ENCODE data around the gene CCDC27. TPM values are rescaled to one million over a fixed set of nuclear protein-coding genes. Genes with fewer than 3 reads are reported as not detected.

CCDC27 gene
- total and polyA plus RNA-seq, 10 donors, result not detected

GRCh38 chr1:3763351-3764125, 11.3 kb downstream of the CCDC27 start:
- no peak for DNase-seq
- H3K27me3 ChIP-seq (replicated peaks in 1 of 7), result peaks cover 0 to 58% (median 4%) of the 10 kb centered on the region in 7 donors
- no peaks in the 10 kb centered on the region for H3K4me1 ChIP-seq
- H3K36me3 ChIP-seq, result no peaks in the 10 kb centered on the region
- intact Hi-C loops (cut with DNase I; ENCODE audit: low total_unique reads), result no loop called here
- H3K9me3 ChIP-seq, result peaks cover 0 to 11% (median 2%) of the 10 kb centered on the region in 8 donors
- WGBS, 5 donors, result 80 to 89% (median 85%) methylated on average over 24 to 31 of the region's 31 CpGs
- no peak overlapping the region for H3K4me3 ChIP-seq
- TF ChIP-seq CTCF (IDR thresholded peaks at IDR 0.05 in 8 of 11, conservative IDR thresholded peaks at IDR 0.05 in 3 of 11), result no peak
- TF ChIP-seq POLR2AphosphoS5 (IDR thresholded peaks at IDR 0.05), result no peak
- H3K27ac ChIP-seq, result no peak overlapping the region

GRCh38 chr1:3767328-3767925, 15.2 kb downstream of the CCDC27 start:
- WGBS, 5 donors, result 88 to 94% (median 90%) methylated on average over 9 to 17 of the region's 17 CpGs
- no peaks in the 10 kb centered on the region for H3K36me3 ChIP-seq
- H3K9me3 ChIP-seq, result no peaks in the 10 kb centered on the region
- TF ChIP-seq CTCF (IDR thresholded peaks at IDR 0.05 in 8 of 11, conservative IDR thresholded peaks at IDR 0.05 in 3 of 11), result no peak
- no peak for TF ChIP-seq POLR2AphosphoS5 (IDR thresholded peaks at IDR 0.05)
- TF ChIP-seq POLR2A (IDR thresholded peaks at IDR 0.05), result no peak
- no peak overlapping the region for H3K27ac ChIP-seq
- no peak overlapping the region for H3K4me3 ChIP-seq
- peaks cover 0 to 62% (median 4%) of the 10 kb centered on the region in 7 donors for H3K27me3 ChIP-seq (replicated peaks in 1 of 7)
- intact Hi-C loops (cut with DNase I; ENCODE audit: low total_unique reads), result no loop called here
- H3K4me1 ChIP-seq, result peaks cover 6 to 17% (median 12%) of the 10 kb centered on the region in 6 donors
- no peak for DNase-seq

- peaks cover 0 to 59% (median 0%) of the 10 kb centered on the region in 7 donors for H3K27me3 ChIP-seq (replicated peaks in 1 of 7)
These were observed 16.7 kb downstream of the CCDC27 start for GRCh38 chr1:3768811-3769390.

More at GRCh38 chr1:3768811-3769390, 16.7 kb downstream of the CCDC27 start:
- no peak overlapping the region for H3K4me3 ChIP-seq
- no peaks in the 10 kb centered on the region for H3K36me3 ChIP-seq
- no peak overlapping the region for H3K27ac ChIP-seq
- no peak for DNase-seq
- peaks cover 6 to 31% (median 25%) of the 10 kb centered on the region in 6 donors for H3K4me1 ChIP-seq
- TF ChIP-seq CTCF (IDR thresholded peaks at IDR 0.05 in 8 of 11, conservative IDR thresholded peaks at IDR 0.05 in 3 of 11) (no peak), POLR2AphosphoS5 (IDR thresholded peaks at IDR 0.05) (no peak), POLR2A (IDR thresholded peaks at IDR 0.05) (no peak)
- intact Hi-C loops (cut with DNase I; ENCODE audit: low total_unique reads), result no loop called here
- 75 to 88% (median 82%) methylated on average over 11 to 22 of the region's 22 CpGs for WGBS, 5 donors
- no peaks in the 10 kb centered on the region for H3K9me3 ChIP-seq

All from spleen (tissue), 11 donors.